K562 (cell line): ENCODE results near the gene PRRT1. TPM values are rescaled to one million over a fixed set of nuclear protein-coding genes. Genes with fewer than 3 reads are reported as not detected.

Experiments used
- CEBPG ChIP-seq, 3 experiments: fragments of 200-800 bp in 1 of 3; sonication (Bioruptor generic) in 1 of 3; sonication (generic) in 1 of 3; formaldehyde crosslinking in 1 of 3; IDR thresholded peaks in 2 of 3; conservative IDR thresholded peaks in 1 of 3; 2 replicates each; pipeline versions ENCODE4 v1.6.1 to v1.8.0; 2016 to 2022; ENCODE audit warnings: missing compliant biosample characterization in 2 of 3, missing genetic modification characterization in 2 of 3, mild to moderate bottlenecking in 1 of 3, missing genetic modification reagents in 1 of 3
- DNMT1 ChIP-seq: fragments of 450-650 bp; IDR thresholded peaks from 2 replicates; pipeline ENCODE4 v1.6.1; 2016; ENCODE audit warnings: antibody characterized with exemption, mild to moderate bottlenecking
- E2F3 ChIP-seq: fragments of 250-450 bp; sonication (Bioruptor Pico); IDR thresholded peaks from 2 replicates; pipeline ENCODE4 v1.4.0; 2020; ENCODE audit warnings: mild to moderate bottlenecking
- EP400 ChIP-seq: fragments of 450-650 bp; IDR thresholded peaks from 2 replicates; pipeline ENCODE4 v1.6.1; 2017; ENCODE audit warnings: antibody characterized with exemption, mild to moderate bottlenecking, moderate library complexity
- ETV1 ChIP-seq: fragments of 450-650 bp; conservative IDR thresholded peaks from 2 replicates; pipeline ENCODE4 v1.6.1; 2016; ENCODE audit warnings: missing genetic modification characterization, control low read depth, low read depth, missing compliant biosample characterization
- HDAC8 ChIP-seq: fragments of 450-650 bp; IDR thresholded peaks from 2 replicates; pipeline ENCODE4 v1.6.1; 2016; ENCODE audit warnings: mild to moderate bottlenecking, missing genetic modification characterization, moderate library complexity, missing compliant biosample characterization
- NR4A1 ChIP-seq, 2 experiments: fragments of 250-450 bp in 1 of 2; fragments of 450-650 bp in 1 of 2; sonication (Bioruptor Pico) in 1 of 2; IDR thresholded peaks; 2 replicates each; pipeline versions ENCODE4 v1.4.0 to v1.6.1; 2016 to 2020; ENCODE audit warnings: mild to moderate bottlenecking in 2 of 2, missing compliant biosample characterization in 1 of 2, missing genetic modification characterization in 1 of 2, moderate library complexity in 1 of 2
- PCBP2 ChIP-seq: fragments of 200-400 bp; formaldehyde crosslinking; IDR thresholded peaks from 2 replicates; pipeline ENCODE4 v1.6.1; 2018; ENCODE audit warnings: low read length, low read depth, mild to moderate bottlenecking, moderate library complexity; ENCODE audit not compliant: poor library complexity, severe bottlenecking
- PML ChIP-seq: IDR thresholded peaks from 2 replicates; pipeline ENCODE4 v1.6.1; 2012; ENCODE audit warnings: low read length, inconsistent platforms
- POLR2G ChIP-seq: fragments of 200-400 bp; formaldehyde crosslinking; IDR thresholded peaks from 2 replicates; pipeline ENCODE4 v1.6.1; 2017; ENCODE audit warnings: low read depth, mild to moderate bottlenecking, antibody characterized with exemption, low read length, moderate library complexity
- RFX1 ChIP-seq: fragments of 450-650 bp; IDR thresholded peaks from 2 replicates; pipeline ENCODE4 v1.6.1; 2016; ENCODE audit warnings: mild to moderate bottlenecking, moderate library complexity
- SIN3A ChIP-seq, 2 experiments: fragments of 150-350 bp in 1 of 2; IDR thresholded peaks; 2 replicates each; pipeline ENCODE4 v1.6.1; 2011 to 2016; ENCODE audit warnings: borderline replicate concordance in 2 of 2, low read depth in 2 of 2, low read length in 2 of 2, mild to moderate bottlenecking in 2 of 2, moderate library complexity in 2 of 2; ENCODE audit not compliant: control insufficient read depth in 1 of 2
- SMAD2 ChIP-seq: fragments of 150-350 bp; IDR thresholded peaks from 2 replicates; pipeline ENCODE4 v1.6.1; 2014; ENCODE audit warnings: low read depth, mild to moderate bottlenecking, low read length
- SMAD3 ChIP-seq: fragments of 450-650 bp; formaldehyde crosslinking; conservative IDR thresholded peaks from 2 replicates; pipeline ENCODE4 v1.4.0; 2020; ENCODE audit warnings: mild to moderate bottlenecking
- SPI1 ChIP-seq: IDR thresholded peaks from 2 replicates; pipeline ENCODE4 v1.6.1; 2011; ENCODE audit warnings: low read depth, low read length, control low read depth, borderline replicate concordance
- SUPT5H ChIP-seq: fragments of 450-650 bp; IDR thresholded peaks from 2 replicates; pipeline ENCODE4 v1.6.1; 2016
- ZNF347 ChIP-seq: fragments of 450-650 bp; formaldehyde crosslinking; IDR thresholded peaks from 2 replicates; pipeline ENCODE4 v1.4.0; 2020; ENCODE audit warnings: low read depth, mild to moderate bottlenecking, moderate library complexity
- ZNF561 ChIP-seq: fragments of 450-650 bp; formaldehyde crosslinking; conservative IDR thresholded peaks from 2 replicates; pipeline ENCODE4 v1.4.0; 2020; ENCODE audit warnings: mild to moderate bottlenecking, moderate library complexity
- ZNF589 ChIP-seq: fragments of 200-800 bp; sonication (Bioruptor generic); IDR thresholded peaks from 2 replicates; pipeline ENCODE4 v1.6.1; 2016; ENCODE audit warnings: low read depth, missing genetic modification characterization, missing compliant biosample characterization
- ZNF79 ChIP-seq: fragments of 250-450 bp; sonication (Bioruptor Pico); IDR thresholded peaks from 2 replicates; pipeline ENCODE4 v1.4.0; 2020; ENCODE audit warnings: low read depth, mild to moderate bottlenecking, moderate library complexity
- polyA plus RNA-seq, 8 experiments: library from polyadenylated mRNA; depleted of rRNA in 4 of 8; stranded (reverse) in 5 of 8; unstranded in 3 of 8; fragments of >200 nt; fragmentation: Nextera tagmentation in 2 of 8; fragmentation: Illumina TruSeq in 1 of 8; extraction: Ambion mirVana in 2 of 8; extraction: Trizol in 1 of 8; gene quantifications; 2 replicates each; pipeline versions ENCODE4 v1.2.1 to v1.2.3, GENCODE V29; 2011 to 2014; ENCODE audit warnings: inconsistent platforms in 1 of 8, missing spikeins in 1 of 8
- total RNA-seq, 7 experiments: library from RNA; depleted of rRNA in 6 of 7; stranded (reverse); fragments of >200 nt in 6 of 7; fragmentation: Illumina TruSeq in 2 of 7; extraction: Trizol in 2 of 7; gene quantifications; 2 replicates each; pipeline versions ENCODE4 v1.2.1 to v1.2.3, GENCODE V29; 2011 to 2021; ENCODE audit warnings: low replicate concordance in 1 of 7
- TF ChIP-seq, protein P1 (sequence below): fragments of 250-450 bp; sonication (Bioruptor Pico); IDR thresholded peaks from 2 replicates; pipeline ENCODE4 v1.5.0; 2020; ENCODE audit warnings: mild to moderate bottlenecking
- TF ChIP-seq, protein P2 (sequence below): sonication (generic); formaldehyde crosslinking; IDR thresholded peaks from 2 replicates; pipeline ENCODE4 v1.8.0; 2022; ENCODE audit warnings: mild to moderate bottlenecking, low read depth, missing genetic modification reagents
- TF ChIP-seq, protein P3 (sequence below): fragments of 250-450 bp; sonication (Bioruptor Pico); IDR thresholded peaks from 2 replicates; pipeline ENCODE4 v1.4.0; 2020; ENCODE audit warnings: mild to moderate bottlenecking, moderate library complexity, borderline replicate concordance

The PRRT1 gene
- total and polyA plus RNA-seq, 9 of the 15 experiments (the other 6 are each of a cell fraction or from before 2014, with no cell fraction given), result 0.14 to 3.5 (median 0.41) TPM

DNA sequence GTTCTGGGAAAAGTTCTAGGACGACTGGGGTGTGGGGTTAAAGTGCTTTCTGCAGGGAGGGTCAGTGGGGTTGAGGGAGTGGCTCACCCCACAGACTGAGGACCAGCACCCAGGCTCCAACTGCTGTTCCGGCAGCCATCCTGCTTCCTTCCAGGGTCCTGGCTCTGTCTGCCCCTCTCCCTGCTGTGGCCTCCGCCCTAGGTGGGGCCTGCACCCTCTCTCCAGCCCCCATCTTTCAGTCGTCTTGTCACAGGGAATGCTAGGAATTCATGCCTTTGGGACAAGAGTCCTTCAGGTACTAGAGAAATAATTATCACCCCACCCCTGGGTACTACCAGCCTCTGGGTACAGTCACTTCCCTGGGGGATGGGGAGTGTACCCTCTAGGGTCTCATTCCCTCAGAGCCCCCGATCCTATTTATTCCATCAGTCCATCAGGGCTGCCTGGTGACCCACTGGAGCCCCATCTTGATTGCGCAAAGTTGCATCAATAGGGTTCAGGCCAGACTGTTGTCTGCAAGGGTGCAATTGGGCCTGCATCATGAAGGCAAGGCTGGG, 32.4 kb upstream of the PRRT1 start, which contains the start of gene AGER (continued):
- no peak for TF ChIP-seq SIN3A (IDR thresholded peaks at IDR 0.05; ENCODE audit: borderline replicate concordance in 2 of 2, control insufficient read depth in 1 of 2, low read depth in 2 of 2, low read length in 2 of 2)
- TF ChIP-seq ZNF79 (CRISPR knock-in tag), result no peak
- TF ChIP-seq EP400, result no peak
- no peak for TF ChIP-seq SPI1
- TF ChIP-seq POLR2G, result peak; percentile 61
- TF ChIP-seq HDAC8 (tag), result peak; percentile 66; the same call in 1 of the 2 replicates
- peak; percentile 88 for TF ChIP-seq CEBPG (CRISPR knock-in tag; IDR thresholded peaks at IDR 0.05)
- peak; percentile 89 to 95 for TF ChIP-seq CEBPG (tag; conservative IDR thresholded peaks at IDR 0.05 in 1 of 2, IDR thresholded peaks at IDR 0.05 in 1 of 2)
- TF ChIP-seq PML, result peak; percentile 40; the same call in 1 of the 2 replicates
- TF ChIP-seq, protein P1, sequence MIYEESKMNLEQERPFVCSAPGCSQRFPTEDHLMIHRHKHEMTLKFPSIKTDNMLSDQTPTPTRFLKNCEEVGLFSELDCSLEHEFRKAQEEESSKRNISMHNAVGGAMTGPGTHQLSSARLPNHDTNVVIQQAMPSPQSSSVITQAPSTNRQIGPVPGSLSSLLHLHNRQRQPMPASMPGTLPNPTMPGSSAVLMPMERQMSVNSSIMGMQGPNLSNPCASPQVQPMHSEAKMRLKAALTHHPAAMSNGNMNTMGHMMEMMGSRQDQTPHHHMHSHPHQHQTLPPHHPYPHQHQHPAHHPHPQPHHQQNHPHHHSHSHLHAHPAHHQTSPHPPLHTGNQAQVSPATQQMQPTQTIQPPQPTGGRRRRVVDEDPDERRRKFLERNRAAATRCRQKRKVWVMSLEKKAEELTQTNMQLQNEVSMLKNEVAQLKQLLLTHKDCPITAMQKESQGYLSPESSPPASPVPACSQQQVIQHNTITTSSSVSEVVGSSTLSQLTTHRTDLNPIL (CRISPR knock-in tag), result peak; percentile 74; the same call in 1 of the 2 replicates
- TF ChIP-seq ZNF347 (CRISPR knock-in tag), result no peak
- peak; percentile 70; the same call in 1 of the 2 replicates for TF ChIP-seq ZNF589 (CRISPR knock-in tag)
- TF ChIP-seq, protein P2, sequence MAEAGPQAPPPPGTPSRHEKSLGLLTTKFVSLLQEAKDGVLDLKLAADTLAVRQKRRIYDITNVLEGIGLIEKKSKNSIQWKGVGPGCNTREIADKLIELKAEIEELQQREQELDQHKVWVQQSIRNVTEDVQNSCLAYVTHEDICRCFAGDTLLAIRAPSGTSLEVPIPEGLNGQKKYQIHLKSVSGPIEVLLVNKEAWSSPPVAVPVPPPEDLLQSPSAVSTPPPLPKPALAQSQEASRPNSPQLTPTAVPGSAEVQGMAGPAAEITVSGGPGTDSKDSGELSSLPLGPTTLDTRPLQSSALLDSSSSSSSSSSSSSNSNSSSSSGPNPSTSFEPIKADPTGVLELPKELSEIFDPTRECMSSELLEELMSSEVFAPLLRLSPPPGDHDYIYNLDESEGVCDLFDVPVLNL (CRISPR knock-in tag), result no peak
- no peak for TF ChIP-seq RFX1
- no peak for TF ChIP-seq SMAD2
- no peak for TF ChIP-seq PCBP2
- TF ChIP-seq SUPT5H, result peak; percentile 64
- no peak for TF ChIP-seq E2F3 (CRISPR knock-in tag)
- no peak; the same call in 1 of the 2 replicates for TF ChIP-seq ETV1 (tag)
- TF ChIP-seq SMAD3 (CRISPR knock-in tag), result 0 out of 2 replicates have a peak, but pooled peaks have one; percentile 32
- TF ChIP-seq ZNF561, result 0 out of 2 replicates have a peak, but pooled peaks have one; percentile 67
- TF ChIP-seq, protein P3, sequence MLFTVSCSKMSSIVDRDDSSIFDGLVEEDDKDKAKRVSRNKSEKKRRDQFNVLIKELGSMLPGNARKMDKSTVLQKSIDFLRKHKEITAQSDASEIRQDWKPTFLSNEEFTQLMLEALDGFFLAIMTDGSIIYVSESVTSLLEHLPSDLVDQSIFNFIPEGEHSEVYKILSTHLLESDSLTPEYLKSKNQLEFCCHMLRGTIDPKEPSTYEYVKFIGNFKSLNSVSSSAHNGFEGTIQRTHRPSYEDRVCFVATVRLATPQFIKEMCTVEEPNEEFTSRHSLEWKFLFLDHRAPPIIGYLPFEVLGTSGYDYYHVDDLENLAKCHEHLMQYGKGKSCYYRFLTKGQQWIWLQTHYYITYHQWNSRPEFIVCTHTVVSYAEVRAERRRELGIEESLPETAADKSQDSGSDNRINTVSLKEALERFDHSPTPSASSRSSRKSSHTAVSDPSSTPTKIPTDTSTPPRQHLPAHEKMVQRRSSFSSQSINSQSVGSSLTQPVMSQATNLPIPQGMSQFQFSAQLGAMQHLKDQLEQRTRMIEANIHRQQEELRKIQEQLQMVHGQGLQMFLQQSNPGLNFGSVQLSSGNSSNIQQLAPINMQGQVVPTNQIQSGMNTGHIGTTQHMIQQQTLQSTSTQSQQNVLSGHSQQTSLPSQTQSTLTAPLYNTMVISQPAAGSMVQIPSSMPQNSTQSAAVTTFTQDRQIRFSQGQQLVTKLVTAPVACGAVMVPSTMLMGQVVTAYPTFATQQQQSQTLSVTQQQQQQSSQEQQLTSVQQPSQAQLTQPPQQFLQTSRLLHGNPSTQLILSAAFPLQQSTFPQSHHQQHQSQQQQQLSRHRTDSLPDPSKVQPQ (CRISPR knock-in tag), result no peak
- no peak for TF ChIP-seq DNMT1
- no peak for TF ChIP-seq NR4A1 (CRISPR knock-in tag; IDR thresholded peaks at IDR 0.05)
- peak; percentile 37; the same call in 1 of the 2 replicates for TF ChIP-seq NR4A1 (tag; IDR thresholded peaks at IDR 0.05)
